Loucy (cell line): ENCODE measurements around the gene CLEC16A.

ENCODE experiments used
- H2AFZ ChIP-seq: fragments of 200-600 bp; sonication (generic); 2 replicates; pipeline ENCODE4 v1.6.0; 2016; ENCODE audit warnings: antibody characterized with exemption, mild to moderate bottlenecking, low read length, moderate library complexity
- H3F3A ChIP-seq: fragments of 200-600 bp; 2 replicates; pipeline ENCODE4 v1.6.0; 2016; ENCODE audit warnings: antibody characterized with exemption, low read depth, mild to moderate bottlenecking
- H3K27me3 ChIP-seq: fragments of 200-600 bp; sonication (generic); 2 replicates; pipeline ENCODE4 v1.6.1; 2014; ENCODE audit warnings: low read length, mild to moderate bottlenecking; ENCODE audit not compliant: insufficient read depth, poor library complexity, severe bottlenecking
- H3K36me3 ChIP-seq: fragments of 200-600 bp; sonication (generic); 2 replicates; pipeline ENCODE4 v1.6.1; 2016; ENCODE audit warnings: low read length; ENCODE audit not compliant: insufficient read depth
- H3K4me1 ChIP-seq: fragments of 200-600 bp; sonication (generic); 2 replicates; pipeline ENCODE4 v1.5.1; 2014; ENCODE audit warnings: low read length, mild to moderate bottlenecking; ENCODE audit not compliant: insufficient read depth, poor library complexity, severe bottlenecking
- H3K4me2 ChIP-seq: fragments of 200-600 bp; sonication (generic); 2 replicates; pipeline ENCODE4 v1.6.0; 2014; ENCODE audit warnings: antibody characterized with exemption, low read length, low read depth, mild to moderate bottlenecking; ENCODE audit not compliant: poor library complexity, severe bottlenecking
- H3K4me3 ChIP-seq: fragments of 200-600 bp; sonication (generic); 2 replicates; pipeline ENCODE4 v1.5.1; 2014; ENCODE audit warnings: low read length, mild to moderate bottlenecking, mixed read lengths; ENCODE audit not compliant: poor library complexity, severe bottlenecking
- H3K79me2 ChIP-seq: fragments of 200-600 bp; sonication (generic); 2 replicates; pipeline ENCODE4 v1.6.1; 2014; ENCODE audit warnings: low read length; ENCODE audit not compliant: insufficient read depth
- H3K9ac ChIP-seq: fragments of 200-600 bp; sonication (generic); 2 replicates; pipeline ENCODE4 v1.6.0; 2014; ENCODE audit warnings: mild to moderate bottlenecking, low read depth, low read length, moderate library complexity; ENCODE audit not compliant: poor library complexity, severe bottlenecking
- H3K9me2 ChIP-seq: fragments of 200-600 bp; sonication (generic); replicated peaks from 2 replicates; pipeline ENCODE4 v1.6.1; 2016; ENCODE audit warnings: low read depth, low read length, mixed read lengths
- H3K9me3 ChIP-seq: fragments of 200-600 bp; sonication (generic); 2 replicates; pipeline ENCODE4 v1.6.1; 2014; ENCODE audit warnings: mild to moderate bottlenecking, antibody characterized with exemption, low read length, low read depth; ENCODE audit not compliant: insufficient read depth
- H4K20me1 ChIP-seq: fragments of 200-600 bp; sonication (generic); 2 replicates; pipeline ENCODE4 v1.6.0; 2014; ENCODE audit warnings: antibody characterized with exemption, low read length, mild to moderate bottlenecking; ENCODE audit not compliant: insufficient read depth, poor library complexity, severe bottlenecking
- EZH2phosphoT487 ChIP-seq: fragments of 200-600 bp; IDR thresholded peaks from 2 replicates; pipeline ENCODE4 v1.6.1; 2018; ENCODE audit warnings: antibody characterized with exemption, mild to moderate bottlenecking, moderate library complexity, borderline replicate concordance
- TF ChIP-seq, protein P1 (sequence below): fragments of 200-600 bp; sonication (generic); conservative IDR thresholded peaks from 2 replicates; pipeline ENCODE4 v1.5.1; 2014; ENCODE audit warnings: mild to moderate bottlenecking, antibody characterized with exemption, low read length

The CLEC16A gene

DNA sequence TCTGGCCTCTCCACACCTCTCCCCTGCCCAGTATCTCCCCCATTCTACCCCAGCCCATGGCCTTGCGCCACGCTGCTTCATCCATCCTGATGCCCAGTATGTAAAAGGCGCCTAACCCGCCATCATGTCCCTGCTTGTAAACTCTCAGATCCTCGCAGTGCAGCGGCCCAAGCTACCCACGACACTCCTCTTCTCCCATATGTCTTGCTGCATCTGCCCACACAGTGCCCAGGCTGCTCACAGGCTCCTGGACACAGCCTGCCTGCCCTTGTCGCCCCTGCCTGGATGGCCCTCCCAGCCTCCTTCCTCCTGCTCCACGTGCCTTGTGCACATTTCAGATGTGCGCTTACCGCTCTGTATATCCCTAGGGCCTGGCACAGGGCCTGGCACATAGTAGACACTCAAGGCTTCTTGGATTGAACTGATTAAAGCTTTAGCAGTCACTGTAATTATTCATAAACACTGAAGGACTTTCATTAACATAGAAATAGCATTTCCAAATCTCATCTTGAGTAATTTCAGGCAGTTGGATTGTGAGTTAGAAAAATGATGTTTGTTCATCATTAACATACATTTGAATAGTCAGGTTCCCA, 129.1 kb downstream of the CLEC16A start:
- H3K4me1 ChIP-seq, result no peaks in the 10 kb centered on the region
- H3K4me3 ChIP-seq, result no peak overlapping the region
- no peak overlapping the region for H3K9ac ChIP-seq
- H3K36me3 ChIP-seq, result no peaks in the 10 kb centered on the region
- H3K9me3 ChIP-seq, result no peaks in the 10 kb centered on the region
- H3K79me2 ChIP-seq, result no peaks in the 10 kb centered on the region
- no peaks in the 10 kb centered on the region for H3K27me3 ChIP-seq
- H2AFZ ChIP-seq, result no peak overlapping the region
- H3F3A ChIP-seq, result no peaks in the 10 kb centered on the region
- TF ChIP-seq, protein P1, sequence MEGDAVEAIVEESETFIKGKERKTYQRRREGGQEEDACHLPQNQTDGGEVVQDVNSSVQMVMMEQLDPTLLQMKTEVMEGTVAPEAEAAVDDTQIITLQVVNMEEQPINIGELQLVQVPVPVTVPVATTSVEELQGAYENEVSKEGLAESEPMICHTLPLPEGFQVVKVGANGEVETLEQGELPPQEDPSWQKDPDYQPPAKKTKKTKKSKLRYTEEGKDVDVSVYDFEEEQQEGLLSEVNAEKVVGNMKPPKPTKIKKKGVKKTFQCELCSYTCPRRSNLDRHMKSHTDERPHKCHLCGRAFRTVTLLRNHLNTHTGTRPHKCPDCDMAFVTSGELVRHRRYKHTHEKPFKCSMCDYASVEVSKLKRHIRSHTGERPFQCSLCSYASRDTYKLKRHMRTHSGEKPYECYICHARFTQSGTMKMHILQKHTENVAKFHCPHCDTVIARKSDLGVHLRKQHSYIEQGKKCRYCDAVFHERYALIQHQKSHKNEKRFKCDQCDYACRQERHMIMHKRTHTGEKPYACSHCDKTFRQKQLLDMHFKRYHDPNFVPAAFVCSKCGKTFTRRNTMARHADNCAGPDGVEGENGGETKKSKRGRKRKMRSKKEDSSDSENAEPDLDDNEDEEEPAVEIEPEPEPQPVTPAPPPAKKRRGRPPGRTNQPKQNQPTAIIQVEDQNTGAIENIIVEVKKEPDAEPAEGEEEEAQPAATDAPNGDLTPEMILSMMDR, result no peak
- TF ChIP-seq EZH2phosphoT487, result no peak
- H4K20me1 ChIP-seq, result no peaks in the 10 kb centered on the region
- no peaks in the 10 kb centered on the region for H3K9me2 ChIP-seq
- no peak overlapping the region for H3K4me2 ChIP-seq

DNA sequence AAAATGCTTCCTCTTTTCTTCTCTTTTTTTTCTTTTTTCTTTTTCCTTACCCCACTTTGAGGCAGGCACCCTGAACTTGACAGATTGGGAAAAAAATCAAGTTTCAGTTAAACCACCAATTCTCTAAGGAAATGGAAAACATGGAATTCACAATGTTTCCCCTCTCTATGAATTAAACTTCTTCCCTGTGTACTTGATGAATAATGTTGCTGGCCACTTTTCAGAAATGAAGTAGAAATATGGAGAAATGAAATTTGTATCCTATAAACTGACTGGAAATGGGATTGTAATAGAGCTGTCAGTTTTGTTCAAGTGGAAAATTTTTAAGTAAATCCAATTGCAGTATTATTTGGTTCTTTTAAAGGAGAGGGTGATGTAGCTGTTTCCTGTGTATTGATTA, 129.8 kb downstream of the CLEC16A start:
- no peaks in the 10 kb centered on the region for H3K36me3 ChIP-seq
- H3K4me2 ChIP-seq, result no peak overlapping the region
- peaks cover 6% of the 10 kb centered on the region for H3K4me1 ChIP-seq
- no peak overlapping the region for H3K9ac ChIP-seq
- H3K4me3 ChIP-seq, result no peak overlapping the region
- H2AFZ ChIP-seq, result no peak overlapping the region
- no peaks in the 10 kb centered on the region for H3K9me2 ChIP-seq
- no peak for TF ChIP-seq EZH2phosphoT487
- TF ChIP-seq, protein P1, result no peak
- no peaks in the 10 kb centered on the region for H3K79me2 ChIP-seq
- no peaks in the 10 kb centered on the region for H4K20me1 ChIP-seq
- no peaks in the 10 kb centered on the region for H3F3A ChIP-seq
- no peaks in the 10 kb centered on the region for H3K9me3 ChIP-seq
- H3K27me3 ChIP-seq, result no peaks in the 10 kb centered on the region

DNA sequence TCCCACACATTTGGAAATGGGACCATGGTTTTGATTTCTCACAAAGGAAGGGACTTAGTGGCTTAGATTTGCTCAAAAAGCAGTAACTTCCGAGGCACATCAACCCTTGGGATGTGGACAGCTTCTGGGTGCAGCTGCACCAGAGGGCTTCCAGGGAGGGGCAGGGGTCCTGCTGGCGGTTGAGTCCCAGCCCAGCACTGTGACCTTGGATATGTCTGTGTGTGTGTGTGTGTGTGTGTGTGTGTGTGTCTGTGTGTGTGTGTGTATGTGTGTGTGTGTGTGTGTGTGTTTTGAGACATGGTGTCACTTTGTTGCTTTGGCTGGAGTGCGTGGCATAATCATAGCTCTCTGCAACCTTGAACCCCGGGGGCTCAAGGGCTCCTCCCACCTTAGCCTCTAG, 130.8 kb downstream of the CLEC16A start:
- Histone ChIP-seq H3F3A (no peaks in the 10 kb centered on the region), H3K4me2 (no peak overlapping the region), H3K9me2 (no peaks in the 10 kb centered on the region), H2AFZ (no peak overlapping the region), H3K4me1 (peaks cover 16% of the 10 kb centered on the region), H3K4me3 (no peak overlapping the region), H3K9ac (no peak overlapping the region), H3K36me3 (no peaks in the 10 kb centered on the region), H4K20me1 (no peaks in the 10 kb centered on the region), H3K9me3 (no peaks in the 10 kb centered on the region), H3K79me2 (no peaks in the 10 kb centered on the region), H3K27me3 (no peaks in the 10 kb centered on the region)
- no peak for TF ChIP-seq EZH2phosphoT487
- TF ChIP-seq, protein P1, result no peak
